GM10248 (cell line): ENCODE results near the gene MLPH.

Experiments used
- CTCF ChIA-PET: fragments of 300-600 bp; sonication (Branson Sonifier 250); formaldehyde crosslinking; extraction: SDS; loops from one replicate; lab custom pipeline; 2021; ENCODE audit warnings: antibody characterized with exemption; lab: Yijun Ruan, JAX
- POLR2A ChIA-PET: fragments of 350-650 bp; sonication (Branson Sonifier 250); formaldehyde crosslinking; extraction: SDS; loops from one replicate; lab custom pipeline; 2020; ENCODE audit warnings: antibody characterized with exemption; lab: Yijun Ruan, JAX
- DNase-seq: peaks from one replicate; pipeline ENCODE4 v3.0.0; 2012; ENCODE audit errors: extremely low spot score
- CTCF ChIP-seq: IDR thresholded peaks from 2 replicates; pipeline ENCODE4 v1.5.1; 2012; ENCODE audit warnings: mild to moderate bottlenecking, low read depth; ENCODE audit errors: extremely low read depth, missing control alignments, control extremely low read depth

MLPH gene

GRCh38 chr2:237480988-237481525, 6.0 kb upstream of the MLPH start:
- no peak for DNase-seq
- no peak for TF ChIP-seq CTCF
- ChIA-PET CTCF (interaction anchor here (1.1 to 2.2 kb wide), 3 partner anchors 11 to 91 kb away, joined by 3 to 8 read pairs (median 3); no protein-coding TSS in a partner anchor), POLR2A (no interaction called here)

GRCh38 chr2:237482485-237482884, 4.6 kb upstream of the MLPH start:
- ChIA-PET CTCF (interaction anchor here (1.2 kb wide), 1 partner anchor 31 kb away, joined by 6 read pairs; no protein-coding TSS in a partner anchor), POLR2A (no interaction called here)
- TF ChIP-seq CTCF, result no peak
- DNase-seq, result no peak

GRCh38 chr2:237483018-237483731, 3.9 kb upstream of the MLPH start:
- ChIA-PET POLR2A (no interaction called here), CTCF (interaction anchor here (1.2 kb wide), 1 partner anchor 30 kb away, joined by 6 read pairs; no protein-coding TSS in a partner anchor)
- TF ChIP-seq CTCF, result no peak
- DNase-seq, result no peak

- no peak for DNase-seq
- CTCF ChIA-PET, result no interaction called here
- no peak for TF ChIP-seq CTCF
- POLR2A ChIA-PET, result no interaction called here
Observed at GRCh38 chr2:237485304-237485703, 1.7 kb upstream of the MLPH start.

- DNase-seq, result no peak
- CTCF ChIA-PET, result no interaction called here
- no peak for TF ChIP-seq CTCF
- POLR2A ChIA-PET, result no interaction called here
Observed at GRCh38 chr2:237485844-237486243, 1.2 kb upstream of the MLPH start.

- DNase-seq, result no peak
- ChIA-PET POLR2A (no interaction called here), CTCF (no interaction called here)
- no peak for TF ChIP-seq CTCF
Observed at GRCh38 chr2:237486334-237486818, 675 bp upstream of the MLPH start.
